B cell (primary cell): ENCODE measurements around the gene IPP. TPM values are rescaled to one million over a fixed set of nuclear protein-coding genes. Genes with fewer than 3 reads are reported as not detected.

Experiments used
- ATAC-seq: fragments of 200-7000 bp; cut with Tn5 transposase; one replicate; pipeline ENCODE4 v1.10.0; 2021; ENCODE audit warnings: low read depth, mild to moderate bottlenecking, moderate number of reproducible peaks, moderate library complexity
- CTCF ChIA-PET: fragments of 350-600 bp; sonication (Branson Sonifier 250); formaldehyde crosslinking; loops from one replicate; lab custom pipeline; 2021; ENCODE audit warnings: antibody characterized with exemption, inconsistent platforms; lab: Charles Lee
- POLR2A ChIA-PET: fragments of 350-600 bp; sonication (Branson Sonifier 250); formaldehyde crosslinking; loops from one replicate; lab custom pipeline; 2021; ENCODE audit warnings: antibody characterized with exemption; lab: Charles Lee
- DNase-seq: peaks from one replicate; pipeline ENCODE4 v3.0.0; 2013
- H2AFZ ChIP-seq: 2 replicates; pipeline ENCODE4 v1.6.1; 2012; ENCODE audit warnings: mild to moderate bottlenecking, low read depth, low read length; ENCODE audit not compliant: insufficient read depth, poor library complexity, severe bottlenecking
- H3K27ac ChIP-seq, 2 donors: 1 replicate in 1 of 2; 2 replicates in 1 of 2; pipeline ENCODE4 v1.5.1; 2012 to 2013; ENCODE audit warnings: low read length in 2 of 2, mild to moderate bottlenecking in 2 of 2, moderate library complexity in 1 of 2
- H3K27me3 ChIP-seq, 4 experiments: fragments of 200-600 bp in 1 of 4; sonication (generic) in 1 of 4; replicated peaks in 1 of 4; 1 replicate in 2 of 4; 2 replicates in 2 of 4; pipeline versions ENCODE4 v1.6.1 to v1.7.0; 2013 to 2016; ENCODE audit warnings: low read length in 3 of 4, mild to moderate bottlenecking in 2 of 4, mixed read lengths in 1 of 4, moderate library complexity in 1 of 4; ENCODE audit not compliant: insufficient read depth in 4 of 4, control insufficient read depth in 3 of 4; ENCODE audit errors: control extremely low read depth in 1 of 4
- H3K36me3 ChIP-seq, 2 experiments: replicated peaks in 1 of 2; 1 replicate in 1 of 2; 2 replicates in 1 of 2; pipeline versions ENCODE4 v1.6.1 to v1.7.1; 2013; ENCODE audit warnings: low read length in 1 of 2; ENCODE audit not compliant: insufficient read depth in 2 of 2, control insufficient read depth in 1 of 2; ENCODE audit errors: control extremely low read depth in 1 of 2, extremely low read depth in 1 of 2
- H3K4me1 ChIP-seq, 2 donors: fragments of 200-600 bp in 1 of 2; sonication (generic) in 1 of 2; 1 replicate in 1 of 2; 2 replicates in 1 of 2; pipeline versions ENCODE4 v1.5.1 to v1.6.1; 2013 to 2017; ENCODE audit warnings: low read length in 2 of 2; ENCODE audit not compliant: control insufficient read depth in 2 of 2, insufficient read depth in 2 of 2
- H3K4me2 ChIP-seq: replicated peaks from 2 replicates; pipeline ENCODE3; 2012; ENCODE audit warnings: mild to moderate bottlenecking, low read depth, low read length; ENCODE audit not compliant: poor library complexity, severe bottlenecking
- H3K4me3 ChIP-seq, 5 experiments: fragments of 200-600 bp in 1 of 5; sonication (generic) in 1 of 5; 1 replicate in 3 of 5; 2 replicates in 2 of 5; pipeline versions ENCODE4 v1.5.1 to v1.7.0; 2011 to 2016; ENCODE audit warnings: low read length in 4 of 5, mild to moderate bottlenecking in 4 of 5, low read depth in 2 of 5, control low read depth in 1 of 5, moderate library complexity in 1 of 5; ENCODE audit not compliant: insufficient read depth in 1 of 5; ENCODE audit errors: control extremely low read depth in 1 of 5, extremely low read depth in 1 of 5
- H3K79me2 ChIP-seq: fragments of 200-600 bp; sonication (generic); one replicate; pipeline ENCODE4 v1.6.0; 2016; ENCODE audit warnings: low read length; ENCODE audit not compliant: control insufficient read depth, insufficient read depth
- H3K9ac ChIP-seq: fragments of 200-600 bp; sonication (generic); 2 replicates; pipeline ENCODE4 v1.6.1; 2017; ENCODE audit warnings: mild to moderate bottlenecking, low read length, moderate library complexity
- H3K9me3 ChIP-seq, 3 donors: one replicate each; pipeline versions ENCODE4 v1.6.1 to v1.7.1; 2013; ENCODE audit warnings: low read length in 2 of 3; ENCODE audit not compliant: control insufficient read depth in 2 of 3, insufficient read depth in 1 of 3; ENCODE audit errors: control extremely low read depth in 1 of 3
- H4K20me1 ChIP-seq: 2 replicates; pipeline ENCODE4 v1.6.0; 2012; ENCODE audit warnings: mild to moderate bottlenecking, low read length; ENCODE audit not compliant: insufficient read depth, control insufficient read depth, poor library complexity, severe bottlenecking
- H3K27ac Mint-ChIP-seq: one replicate; pipeline ENCODE4 v1.8.0; 2021; ENCODE audit warnings: mixed read lengths
- H3K27me3 Mint-ChIP-seq: one replicate; pipeline ENCODE4 v1.8.0; 2021; ENCODE audit warnings: mixed read lengths
- H3K4me1 Mint-ChIP-seq: one replicate; pipeline ENCODE4 v1.8.0; 2021; ENCODE audit warnings: mixed read lengths
- H3K4me3 Mint-ChIP-seq: one replicate; pipeline ENCODE4 v1.8.0; 2021; ENCODE audit warnings: mixed read lengths
- H3K9me3 Mint-ChIP-seq: one replicate; pipeline ENCODE4 v1.8.0; 2022; ENCODE audit warnings: mixed read lengths; ENCODE audit not compliant: insufficient read depth
- WGBS: methylation state at CpG from one replicate; pipeline ENCODE4 v1.1.5; 2013; ENCODE audit warnings: missing lambda C conversion rate; ENCODE audit not compliant: insufficient coverage; 5-methylcytosine and 5-hydroxymethylcytosine counted together
- intact Hi-C: fragments of 100-400 bp; cut with micrococcal nuclease; formaldehyde crosslinking; loops from one replicate; pipeline ENCODE4 v1.10.0; 2022
- polyA plus RNA-seq: library from polyadenylated mRNA; depleted of rRNA; stranded (reverse); fragments of >200 nt; gene quantifications from 2 replicates; pipeline ENCODE4 v1.2.3, GENCODE V29; 2012
- total RNA-seq, 2 donors: library from RNA; stranded (reverse); fragments of 120-200 nt in 1 of 2; gene quantifications; 1 replicate in 1 of 2; 2 replicates in 1 of 2; pipeline versions ENCODE4 v1.2.3 to v1.2.4, GENCODE V29; 2013 to 2022
- TF ChIP-seq, protein P1 (sequence below): fragments of 200-600 bp; IDR thresholded peaks from one replicate; pipeline ENCODE4 v1.8.0; 2022; ENCODE audit warnings: antibody characterized with exemption, mild to moderate bottlenecking

The IPP gene
- total and polyA plus RNA-seq, 2 donors (not counting 1 experiment from before 2014, with no cell fraction given): 2.3 to 12.1 TPM

DNA sequence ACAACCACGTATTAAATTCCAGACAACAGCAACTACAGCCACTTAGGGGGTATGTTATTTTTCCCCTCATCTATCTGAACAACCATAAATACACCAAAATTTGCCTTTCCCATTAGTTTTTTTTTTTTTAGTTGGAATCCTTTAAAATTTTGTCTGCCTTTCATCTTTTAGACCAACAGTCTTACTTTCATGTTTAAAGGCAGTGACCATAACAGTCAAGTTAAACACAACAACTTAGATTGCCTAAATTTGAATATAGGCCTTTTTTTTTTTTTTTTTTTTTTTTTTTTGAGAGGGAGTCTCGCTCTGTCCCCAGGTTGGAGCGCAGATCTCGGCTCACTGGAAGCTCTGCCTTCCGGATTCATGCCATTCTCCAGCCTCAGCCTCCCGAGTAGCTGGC, 67.5 kb downstream of the IPP start:
- H3K4me2 ChIP-seq: no peak overlapping the region
- peaks cover 84% of the 10 kb centered on the region for H3K79me2 ChIP-seq
- no peak for DNase-seq
- H4K20me1 ChIP-seq: peaks cover 47% of the 10 kb centered on the region
- Mint-ChIP-seq H3K9me3 (no peaks in the 10 kb centered on the region), H3K27me3 (no peaks in the 10 kb centered on the region), H3K4me1 (peaks cover 69% of the 10 kb centered on the region), H3K4me3 (no peak overlapping the region), H3K27ac (no peak overlapping the region)
- no peak for ATAC-seq
- TF ChIP-seq, protein P1, sequence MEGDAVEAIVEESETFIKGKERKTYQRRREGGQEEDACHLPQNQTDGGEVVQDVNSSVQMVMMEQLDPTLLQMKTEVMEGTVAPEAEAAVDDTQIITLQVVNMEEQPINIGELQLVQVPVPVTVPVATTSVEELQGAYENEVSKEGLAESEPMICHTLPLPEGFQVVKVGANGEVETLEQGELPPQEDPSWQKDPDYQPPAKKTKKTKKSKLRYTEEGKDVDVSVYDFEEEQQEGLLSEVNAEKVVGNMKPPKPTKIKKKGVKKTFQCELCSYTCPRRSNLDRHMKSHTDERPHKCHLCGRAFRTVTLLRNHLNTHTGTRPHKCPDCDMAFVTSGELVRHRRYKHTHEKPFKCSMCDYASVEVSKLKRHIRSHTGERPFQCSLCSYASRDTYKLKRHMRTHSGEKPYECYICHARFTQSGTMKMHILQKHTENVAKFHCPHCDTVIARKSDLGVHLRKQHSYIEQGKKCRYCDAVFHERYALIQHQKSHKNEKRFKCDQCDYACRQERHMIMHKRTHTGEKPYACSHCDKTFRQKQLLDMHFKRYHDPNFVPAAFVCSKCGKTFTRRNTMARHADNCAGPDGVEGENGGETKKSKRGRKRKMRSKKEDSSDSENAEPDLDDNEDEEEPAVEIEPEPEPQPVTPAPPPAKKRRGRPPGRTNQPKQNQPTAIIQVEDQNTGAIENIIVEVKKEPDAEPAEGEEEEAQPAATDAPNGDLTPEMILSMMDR: no peak
- no peaks in the 10 kb centered on the region for H3K9me3 ChIP-seq
- ChIA-PET CTCF (no interaction called here), POLR2A (interaction anchor here (0.6 to 0.7 kb wide), 2 partner anchors 12 to 1009 kb away, joined by 3 to 6 read pairs; no protein-coding TSS in a partner anchor)
- intact Hi-C loops: loop anchor here (10.0 kb wide), 1 partner anchor 948 kb away; the partner anchor contains the start of genes KIF2C and RNU5D-1
- no peak overlapping the region for H3K4me3 ChIP-seq
- no peaks in the 10 kb centered on the region for H3K36me3 ChIP-seq
- no peak overlapping the region for H3K9ac ChIP-seq
- peaks cover 23 to 49% of the 10 kb centered on the region in 2 donors for H3K4me1 ChIP-seq
- H3K27me3 ChIP-seq: no peaks in the 10 kb centered on the region
- H3K27ac ChIP-seq: no peak overlapping the region
- no CpG with 5 or more reads among the region's 6 CpGs for WGBS
- no peak overlapping the region for H2AFZ ChIP-seq

DNA sequence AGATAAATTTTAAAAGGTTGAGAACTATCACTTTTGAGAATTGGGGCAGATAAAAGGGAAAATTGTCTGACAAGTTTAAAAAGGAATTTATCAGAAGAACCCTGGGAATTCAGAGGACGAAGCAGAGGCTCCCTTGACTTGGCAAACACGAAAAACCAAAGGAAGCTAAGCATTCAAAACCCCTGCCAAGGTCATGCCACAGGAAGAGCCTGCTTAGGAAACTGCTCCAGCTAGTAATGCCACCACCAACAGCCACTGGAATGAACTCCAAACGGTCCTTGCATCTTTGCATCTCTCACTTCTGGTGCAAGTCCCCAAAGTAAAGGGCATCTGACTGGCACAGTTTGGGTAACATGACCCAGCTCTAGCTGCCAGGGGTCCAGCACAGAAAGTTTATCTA, 71.3 kb downstream of the IPP start:
- H3K27ac ChIP-seq: peak overlapping the region in 1 of 2 donors; percentile 32
- ATAC-seq (no peak), DNase-seq (no peak)
- ChIA-PET POLR2A (no interaction called here), CTCF (no interaction called here)
- H3K4me3 ChIP-seq: no peak overlapping the region
- peak overlapping the region; percentile 23 for H3K4me2 ChIP-seq
- H3K36me3 ChIP-seq: no peaks in the 10 kb centered on the region
- no peaks in the 10 kb centered on the region for H3K27me3 ChIP-seq
- peak overlapping the region; percentile 57 for H3K4me3 Mint-ChIP-seq
- no peaks in the 10 kb centered on the region for H3K27me3 Mint-ChIP-seq
- peaks cover 13 to 40% of the 10 kb centered on the region in 2 donors for H3K4me1 ChIP-seq
- no peaks in the 10 kb centered on the region for H3K9me3 Mint-ChIP-seq
- TF ChIP-seq, protein P1: no peak
- intact Hi-C loops: no loop called here
- no peak overlapping the region for H3K27ac Mint-ChIP-seq
- 22% methylated on average over 3 of the region's 3 CpGs for WGBS
- peaks cover 70% of the 10 kb centered on the region for H4K20me1 ChIP-seq
- peaks cover 71% of the 10 kb centered on the region for H3K4me1 Mint-ChIP-seq
- no peak overlapping the region for H3K9ac ChIP-seq
- peaks cover 99% of the 10 kb centered on the region for H3K79me2 ChIP-seq
- H3K9me3 ChIP-seq: no peaks in the 10 kb centered on the region
- no peak overlapping the region for H2AFZ ChIP-seq
